GM19328 (cell line): Measurements from ENCODE around the gene XIRP1.
"Not testable (repeated sequence)": the region's sequence is repeated elsewhere in the genome, so short reads cannot be mapped to it uniquely, and the experiment has no call there.

Source experiments
- ATAC-seq: cut with Tn5 transposase; IDR thresholded peaks from one replicate; pipeline ENCODE4 v1.9.1; 2021; ENCODE audit warnings: mild to moderate bottlenecking, moderate library complexity; ENCODE audit not compliant: unreplicated experiment

The XIRP1 gene, protein sequence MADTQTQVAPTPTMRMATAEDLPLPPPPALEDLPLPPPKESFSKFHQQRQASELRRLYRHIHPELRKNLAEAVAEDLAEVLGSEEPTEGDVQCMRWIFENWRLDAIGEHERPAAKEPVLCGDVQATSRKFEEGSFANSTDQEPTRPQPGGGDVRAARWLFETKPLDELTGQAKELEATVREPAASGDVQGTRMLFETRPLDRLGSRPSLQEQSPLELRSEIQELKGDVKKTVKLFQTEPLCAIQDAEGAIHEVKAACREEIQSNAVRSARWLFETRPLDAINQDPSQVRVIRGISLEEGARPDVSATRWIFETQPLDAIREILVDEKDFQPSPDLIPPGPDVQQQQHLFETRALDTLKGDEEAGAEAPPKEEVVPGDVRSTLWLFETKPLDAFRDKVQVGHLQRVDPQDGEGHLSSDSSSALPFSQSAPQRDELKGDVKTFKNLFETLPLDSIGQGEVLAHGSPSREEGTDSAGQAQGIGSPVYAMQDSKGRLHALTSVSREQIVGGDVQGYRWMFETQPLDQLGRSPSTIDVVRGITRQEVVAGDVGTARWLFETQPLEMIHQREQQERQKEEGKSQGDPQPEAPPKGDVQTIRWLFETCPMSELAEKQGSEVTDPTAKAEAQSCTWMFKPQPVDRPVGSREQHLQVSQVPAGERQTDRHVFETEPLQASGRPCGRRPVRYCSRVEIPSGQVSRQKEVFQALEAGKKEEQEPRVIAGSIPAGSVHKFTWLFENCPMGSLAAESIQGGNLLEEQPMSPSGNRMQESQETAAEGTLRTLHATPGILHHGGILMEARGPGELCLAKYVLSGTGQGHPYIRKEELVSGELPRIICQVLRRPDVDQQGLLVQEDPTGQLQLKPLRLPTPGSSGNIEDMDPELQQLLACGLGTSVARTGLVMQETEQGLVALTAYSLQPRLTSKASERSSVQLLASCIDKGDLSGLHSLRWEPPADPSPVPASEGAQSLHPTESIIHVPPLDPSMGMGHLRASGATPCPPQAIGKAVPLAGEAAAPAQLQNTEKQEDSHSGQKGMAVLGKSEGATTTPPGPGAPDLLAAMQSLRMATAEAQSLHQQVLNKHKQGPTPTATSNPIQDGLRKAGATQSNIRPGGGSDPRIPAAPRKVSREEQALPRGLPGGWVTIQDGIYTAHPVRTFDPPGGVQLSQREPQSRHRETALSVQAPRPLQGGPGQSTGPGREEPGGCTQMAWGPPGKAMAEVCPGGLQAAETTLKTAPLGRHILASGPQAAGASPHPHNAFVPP (N-terminal part only)

DNA sequence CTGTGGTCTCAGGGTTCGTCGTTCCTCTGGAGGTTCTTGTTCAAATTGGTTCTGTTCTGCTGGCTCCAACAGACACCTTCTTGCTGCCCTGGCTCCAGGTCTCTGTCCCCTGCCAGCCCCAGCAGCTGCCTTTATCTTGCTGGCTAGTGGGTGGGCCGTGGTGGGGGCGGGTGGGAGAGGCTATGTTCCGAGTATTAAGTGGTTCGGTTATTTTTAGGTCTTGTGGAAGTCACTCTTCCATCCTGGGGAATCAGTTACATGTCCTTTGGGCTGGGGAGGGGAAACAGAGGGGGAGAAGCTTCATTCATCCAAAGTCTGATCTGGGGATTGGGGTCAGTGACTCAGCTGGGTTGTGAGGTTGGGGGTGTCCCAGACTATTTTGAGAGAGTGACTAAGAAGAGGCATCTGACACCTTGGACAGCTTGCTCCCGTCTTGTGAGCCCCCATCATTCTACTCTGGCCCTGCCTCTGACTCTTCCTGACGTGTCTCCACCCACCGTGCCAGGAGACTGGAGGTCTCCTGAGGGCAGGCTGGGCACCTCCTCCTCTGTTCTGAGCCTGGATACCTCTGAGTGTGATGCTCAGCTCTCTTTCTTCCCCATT lies at the start of gene XIRP1:
Gene XIRP1 (minus strand): TSS at position 106 of the 603 bp plus-strand sequence. CDS start 3,150 bp downstream, outside the sequence.
- no peak for ATAC-seq

DNA sequence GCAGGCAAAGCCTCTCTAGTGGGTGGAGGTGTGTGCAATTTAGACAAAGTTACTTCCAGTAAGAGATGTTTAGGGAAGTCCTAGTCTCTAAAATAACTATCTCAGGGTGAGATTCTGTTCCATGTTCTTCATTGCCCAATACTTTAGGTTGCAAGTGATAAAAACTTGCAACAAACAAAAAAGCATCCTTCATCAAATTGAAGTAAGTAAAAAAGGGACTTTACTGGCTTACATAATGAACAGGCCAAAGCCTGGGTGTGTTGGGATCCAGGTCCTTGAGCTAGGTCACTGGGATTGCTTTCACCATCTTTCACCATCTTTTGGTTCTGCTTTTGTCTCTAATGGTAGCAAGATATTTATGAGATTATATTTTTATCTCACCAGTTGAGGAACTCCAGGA lies 49.2 kb upstream of the XIRP1 start:
- ATAC-seq, result no peak

DNA sequence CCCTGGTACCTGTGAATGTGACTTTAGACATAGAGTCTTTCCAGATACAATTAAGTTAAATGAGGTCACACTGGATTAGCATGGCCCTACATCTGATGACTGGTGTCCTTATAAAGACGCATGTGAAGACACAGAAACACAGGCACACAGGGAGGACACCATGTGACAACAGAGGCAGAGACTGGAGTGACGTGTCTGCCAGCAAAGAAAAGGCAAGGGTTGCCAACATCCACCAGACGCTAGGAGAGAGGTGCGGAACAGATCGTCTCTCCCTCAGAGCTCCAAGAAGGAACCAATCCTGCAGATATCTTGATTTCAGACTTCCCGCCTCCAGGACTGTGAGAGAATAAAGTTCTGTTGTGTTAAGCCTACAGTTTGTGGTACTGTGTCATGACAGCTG lies 44.6 kb upstream of the XIRP1 start:
- no peak for ATAC-seq

DNA sequence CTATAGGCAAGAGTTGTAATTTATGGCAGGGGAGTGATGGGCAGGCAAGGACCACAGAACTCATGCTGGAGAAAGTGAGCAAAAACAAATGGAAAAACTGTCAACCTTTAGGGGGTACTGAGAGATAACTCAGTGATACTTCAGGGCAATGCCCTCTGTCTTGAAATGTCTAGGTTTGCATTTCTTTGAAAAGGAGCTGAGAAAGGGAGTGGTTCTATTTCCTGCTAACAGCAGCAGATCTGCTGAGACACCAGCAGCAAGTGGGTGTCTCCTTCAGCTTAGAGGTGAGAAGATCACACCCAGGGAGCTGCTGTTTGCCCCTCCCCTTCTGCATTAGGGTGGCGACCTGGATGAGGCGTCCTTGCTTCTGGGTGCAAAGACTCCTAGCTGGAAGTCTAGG lies 42.3 kb upstream of the XIRP1 start:
- ATAC-seq, result no peak

DNA sequence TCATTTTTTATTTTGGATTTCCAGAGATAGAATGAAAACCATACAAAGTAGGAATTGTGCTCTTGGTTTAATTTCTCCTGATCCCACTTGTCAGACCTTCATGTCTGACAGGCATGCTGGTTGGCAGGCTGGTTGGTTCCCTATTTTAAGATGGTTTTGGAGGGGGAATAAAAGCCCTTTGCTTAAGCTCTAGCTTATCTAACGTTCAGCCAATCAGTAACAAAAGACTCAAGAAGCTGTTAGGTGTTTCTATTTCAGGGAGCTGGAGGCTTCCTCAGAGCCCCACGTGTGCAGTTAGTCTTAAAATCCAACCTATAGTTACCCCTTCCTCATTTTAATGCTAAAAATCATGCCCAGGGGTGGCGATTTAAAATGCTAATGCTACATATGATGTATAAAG lies 40.5 kb upstream of the XIRP1 start:
- ATAC-seq, result no peak

DNA sequence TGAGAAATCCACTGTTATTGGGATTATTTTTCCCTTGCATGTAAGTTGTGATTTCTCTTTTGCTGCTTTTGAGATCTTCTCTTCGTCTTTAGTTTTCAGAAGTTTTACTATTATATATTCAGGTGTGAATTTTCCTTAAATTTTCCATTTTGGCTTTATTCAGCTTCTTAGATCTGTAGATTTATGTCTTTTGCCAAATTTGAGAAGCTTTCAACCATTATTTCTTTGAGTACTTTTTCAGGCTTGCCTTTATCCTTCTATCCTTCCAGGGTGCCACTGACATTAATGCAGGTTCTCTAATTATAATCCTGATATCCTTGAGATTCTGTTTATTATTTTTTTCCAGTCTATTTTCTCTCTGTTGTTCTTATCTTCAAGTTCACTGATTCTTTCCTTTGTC lies 38.1 kb upstream of the XIRP1 start:
- no peak for ATAC-seq

DNA sequence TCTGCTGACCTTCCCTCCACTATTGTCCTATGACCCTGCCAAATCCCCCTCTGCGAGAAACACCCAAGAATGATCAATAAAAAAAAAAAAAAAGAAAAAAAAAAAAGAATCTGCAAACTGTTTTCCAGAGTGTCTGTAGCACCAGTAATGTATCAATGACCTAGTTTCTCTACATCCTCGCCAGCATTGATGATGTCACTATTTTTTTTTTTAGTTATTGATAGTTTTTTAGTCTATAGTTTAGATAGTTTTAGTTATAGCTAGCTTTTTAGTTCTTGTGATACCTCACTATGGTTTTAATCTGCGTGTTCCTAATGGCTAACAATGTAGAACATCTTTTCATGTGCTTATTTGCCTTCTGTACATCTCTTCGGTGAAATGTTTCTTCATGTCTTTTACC lies 36.1 kb upstream of the XIRP1 start:
- no peak for ATAC-seq

DNA sequence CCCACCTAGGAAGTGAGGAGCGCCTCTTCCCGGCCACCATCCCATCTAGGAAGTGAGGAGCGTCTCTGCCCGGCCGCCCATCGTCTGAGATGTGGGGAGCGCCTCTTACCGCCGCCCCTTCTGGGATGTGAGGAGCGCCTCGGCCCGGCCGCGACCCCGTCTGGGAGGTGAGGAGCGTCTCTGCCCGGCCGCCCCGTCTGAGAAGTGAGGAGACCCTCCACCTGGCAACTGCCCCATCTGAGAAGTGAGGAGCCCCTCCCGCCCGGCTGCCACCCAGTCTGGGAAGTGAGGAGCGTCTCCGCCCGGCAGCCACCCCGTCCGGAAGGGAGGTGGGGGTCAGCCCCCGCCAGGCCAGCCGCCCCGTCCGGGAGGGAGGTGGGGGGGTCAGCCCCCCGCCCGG lies 35.2 kb upstream of the XIRP1 start:
- ATAC-seq, result not testable (repeated sequence)

DNA sequence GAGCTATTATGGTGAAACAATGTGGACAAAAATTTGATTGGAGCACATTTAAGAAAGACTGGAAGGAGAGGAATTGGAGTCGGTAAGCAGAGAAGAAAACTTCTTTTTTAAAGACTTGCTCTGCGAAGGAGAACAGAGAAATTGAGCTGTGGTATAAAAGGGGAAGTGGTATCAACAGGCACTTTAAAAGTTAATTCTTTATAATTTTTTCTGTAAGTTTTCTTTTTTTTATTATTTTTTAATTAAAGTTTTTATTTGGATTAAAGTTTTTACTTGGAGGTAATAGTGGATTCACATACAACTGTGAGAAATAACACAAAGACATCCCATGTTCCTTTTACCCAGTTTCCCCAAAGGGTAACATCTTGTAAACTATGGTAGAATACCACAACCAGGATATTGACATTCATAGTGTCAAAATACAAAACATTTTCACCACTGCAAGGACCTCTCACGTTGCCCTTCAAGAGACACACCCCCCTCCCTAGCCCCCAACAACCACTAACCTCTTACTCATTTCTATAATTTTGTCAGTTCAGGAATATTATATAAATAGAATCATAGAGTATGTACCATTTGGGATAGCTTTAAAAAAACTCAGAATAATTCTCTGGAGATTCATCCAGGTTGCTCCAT lies 33.8 kb upstream of the XIRP1 start:
- ATAC-seq, result no peak

DNA sequence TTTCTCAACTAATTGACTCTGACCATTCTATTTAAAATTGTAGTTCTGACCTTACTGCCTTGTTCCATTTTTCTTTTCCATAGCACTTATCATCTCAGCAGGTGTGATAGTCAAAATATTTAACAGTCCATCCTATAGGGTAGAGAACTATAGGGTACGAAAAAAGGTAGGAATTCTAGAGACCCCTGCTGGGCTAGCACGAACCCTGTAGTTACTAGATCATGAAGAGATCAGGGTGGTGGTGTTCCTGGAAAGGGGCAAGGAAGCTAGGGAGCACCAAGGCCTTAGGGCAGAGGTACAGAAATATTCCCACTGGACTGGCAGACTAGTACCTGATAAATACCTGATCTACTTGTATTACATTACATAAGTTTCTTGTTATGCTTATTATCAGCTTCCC lies 31.9 kb upstream of the XIRP1 start:
- ATAC-seq, result no peak

DNA sequence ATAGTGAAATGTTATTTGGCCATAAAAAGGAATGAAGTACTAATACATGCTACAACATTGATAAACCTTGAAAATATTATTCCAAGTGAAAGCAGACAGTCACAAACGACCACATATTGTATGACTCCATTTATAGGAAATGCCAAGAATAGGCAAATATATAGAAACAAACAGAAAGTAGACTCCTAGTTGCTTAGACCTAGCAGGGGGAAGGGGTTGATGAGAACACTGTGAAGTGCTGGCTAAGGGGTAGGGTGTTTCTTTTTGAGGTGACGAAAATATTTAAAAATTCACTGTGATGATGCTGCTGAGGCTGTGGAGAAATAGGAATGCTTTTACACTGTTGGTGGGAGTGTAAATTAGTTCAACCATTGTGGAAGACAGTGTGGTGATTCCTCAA lies 30.5 kb upstream of the XIRP1 start:
- no peak for ATAC-seq

DNA sequence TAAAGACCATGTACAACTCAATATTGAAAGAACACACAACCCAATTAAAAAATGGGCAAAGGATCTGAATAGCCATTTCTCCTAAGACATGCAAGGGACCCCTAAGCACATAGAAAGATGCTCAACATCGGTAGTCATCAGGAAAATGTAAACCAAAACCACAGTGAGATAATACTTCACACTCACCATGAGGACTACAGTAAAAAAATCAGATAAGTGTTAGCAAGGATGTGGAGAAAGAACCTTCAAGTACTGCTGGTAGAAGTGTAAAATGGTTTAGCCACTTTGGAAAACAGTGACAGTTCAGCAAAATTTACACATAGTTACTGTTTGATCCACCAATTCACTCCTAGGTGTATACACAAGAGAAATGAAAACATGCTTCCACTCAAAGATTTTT lies 30.1 kb upstream of the XIRP1 start:
- no peak for ATAC-seq

DNA sequence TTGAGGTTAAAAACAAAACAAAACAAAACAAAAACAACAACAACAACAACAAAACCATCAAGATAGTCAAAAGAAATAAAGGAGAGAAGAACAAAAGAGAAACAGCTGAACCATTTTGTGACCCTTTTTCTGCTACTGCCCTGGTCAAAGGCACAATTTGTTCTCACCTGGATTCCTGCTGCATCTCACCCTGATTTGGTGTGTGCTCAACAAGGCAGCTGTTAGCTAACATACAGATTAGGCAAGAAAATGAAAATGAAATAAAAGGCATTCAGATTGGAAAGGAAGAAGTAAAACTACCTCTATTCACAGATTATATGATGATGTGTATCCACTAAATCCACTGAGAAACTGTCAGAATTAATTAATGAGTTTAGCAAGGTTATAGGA lies 28.7 kb upstream of the XIRP1 start:
- no peak for ATAC-seq

DNA sequence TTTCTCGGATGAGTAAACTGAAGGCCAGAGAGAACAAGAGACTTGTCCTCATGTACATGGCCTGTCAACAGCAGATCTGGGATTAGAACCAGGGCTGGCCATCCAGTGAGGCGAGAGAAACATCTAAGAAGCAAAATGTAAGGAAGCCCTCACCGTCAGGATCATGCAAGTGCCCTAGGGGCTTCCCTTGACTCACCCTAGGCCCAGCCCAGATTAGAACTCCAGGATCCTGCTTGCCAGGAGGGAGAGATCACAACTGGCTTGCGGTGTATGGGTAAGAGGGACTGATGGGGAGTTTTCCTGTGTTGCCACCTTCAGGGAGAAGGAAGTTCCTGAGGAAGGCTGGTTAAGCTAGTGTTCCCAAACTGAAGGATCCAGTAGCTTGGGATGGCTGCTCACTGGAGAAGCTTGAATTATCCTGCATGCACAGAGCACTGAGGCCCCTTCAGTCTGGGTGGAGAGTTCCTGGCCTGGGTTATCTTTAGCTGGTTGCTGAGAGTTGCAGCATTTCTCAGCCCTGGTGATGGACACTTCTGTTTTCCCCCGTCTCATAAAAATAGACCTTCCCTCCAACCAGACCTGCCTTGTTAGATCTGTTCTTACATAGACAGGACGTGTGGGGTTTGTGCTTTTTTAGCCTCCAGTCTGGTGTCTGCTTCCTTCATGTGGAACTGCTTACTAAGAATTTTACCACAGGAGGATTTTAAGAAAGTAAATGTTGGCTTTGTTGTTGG lies 28.2 kb upstream of the XIRP1 start:
- ATAC-seq, result no peak

DNA sequence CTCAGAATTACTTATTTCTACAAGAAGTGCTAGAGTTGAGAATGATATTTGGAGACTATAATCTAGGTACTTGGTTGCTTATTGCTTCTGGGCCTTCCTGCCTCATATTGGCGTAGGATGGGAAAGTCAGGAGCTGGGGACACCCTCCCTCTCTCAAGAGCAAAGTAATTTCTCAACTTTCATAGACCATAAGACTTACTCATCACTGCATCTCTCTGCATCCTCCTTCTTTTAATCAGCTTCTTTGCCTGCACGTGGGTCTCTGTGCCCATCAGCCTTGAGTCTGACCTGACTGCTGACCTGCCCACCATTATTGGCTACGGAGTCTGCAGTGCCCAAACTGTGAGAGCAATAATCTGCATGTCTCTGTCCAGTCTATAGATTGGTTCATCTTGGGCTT lies 27.3 kb upstream of the XIRP1 start:
- no peak for ATAC-seq

DNA sequence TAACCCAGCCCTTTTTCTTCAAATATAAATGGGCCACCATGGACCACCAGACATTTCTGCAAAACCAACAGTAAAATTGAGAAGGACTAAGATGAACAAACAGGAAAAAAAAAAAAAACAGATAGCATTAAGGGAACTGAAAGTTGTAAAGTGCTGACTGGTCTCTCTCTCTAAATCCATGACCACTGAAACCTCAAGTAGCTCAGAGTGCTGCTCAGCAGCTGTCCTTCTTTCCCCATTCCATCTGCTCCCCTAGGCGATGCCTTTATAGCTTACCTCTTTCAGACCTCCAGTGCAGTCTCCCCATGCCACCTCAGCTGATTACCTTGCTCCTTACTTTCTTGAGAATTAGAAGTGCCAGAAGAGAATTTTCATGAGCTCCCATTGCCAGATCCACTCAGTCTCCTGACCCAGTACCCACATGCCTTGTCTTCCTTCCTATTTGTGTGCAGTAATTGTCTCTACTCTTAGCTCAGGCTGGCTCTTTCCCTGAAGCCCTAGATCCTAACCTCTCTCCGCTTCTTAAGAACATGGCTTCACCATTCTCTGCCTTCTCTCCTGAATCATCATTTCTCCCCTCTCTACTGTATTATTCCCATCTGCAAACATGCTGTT lies 23.9 kb upstream of the XIRP1 start:
- ATAC-seq, result peak; percentile 91

DNA sequence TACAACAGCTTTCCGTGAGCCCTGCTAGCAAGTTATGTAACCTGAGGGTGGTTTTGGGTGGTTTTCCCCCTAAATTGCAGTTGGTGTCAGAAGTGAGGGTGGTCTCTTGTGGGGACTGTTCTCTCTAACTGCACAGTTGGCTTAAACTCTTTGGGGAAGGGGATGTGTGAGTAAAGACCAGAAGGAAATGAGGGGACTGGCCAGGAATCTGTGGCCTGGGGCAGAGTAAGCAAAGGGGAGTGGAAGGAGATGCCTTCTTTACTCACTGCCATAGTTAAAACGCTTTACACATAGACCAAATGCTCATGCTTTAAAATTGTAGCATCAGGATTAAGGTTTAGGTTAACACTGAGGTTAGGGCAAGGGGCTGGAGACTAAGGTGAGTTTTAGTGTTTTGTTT lies 21.2 kb upstream of the XIRP1 start:
- ATAC-seq, result no peak

DNA sequence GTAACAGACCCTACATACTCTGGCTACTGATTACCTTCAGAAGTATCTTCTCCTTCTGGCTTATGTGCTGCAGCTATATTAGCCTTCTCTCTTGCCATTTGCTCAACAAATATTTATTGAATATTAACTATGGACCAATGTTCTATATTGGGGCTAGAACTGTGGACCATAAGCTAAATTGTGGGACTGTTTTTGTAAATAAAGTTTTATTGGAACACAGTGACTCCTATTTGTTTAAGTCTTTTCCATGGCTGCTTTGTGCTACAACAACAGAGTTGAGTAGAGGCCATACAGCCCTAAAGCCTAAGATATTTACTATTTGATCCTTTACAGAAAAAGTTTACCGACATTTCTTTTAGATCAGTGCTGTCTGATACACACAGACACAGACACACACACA lies 20.3 kb upstream of the XIRP1 start:
- ATAC-seq, result no peak
